IPS DF 19.7 (cell line): ENCODE data around the gene C2CD4B.

ENCODE experiments used
- DNase-seq: peaks from one replicate; pipeline ENCODE4 v3.0.0-alpha.2; 2013; ENCODE audit warnings: low read depth, low spot score

Gene C2CD4B

GRCh38 chr15:62147551-62147950 lies 17.5 kb downstream of the C2CD4B start:
- DNase-seq: no peak

GRCh38 chr15:62147149-62147548 lies 17.9 kb downstream of the C2CD4B start:
- no peak for DNase-seq

GRCh38 chr15:62145015-62145735 lies 19.9 kb downstream of the C2CD4B start:
- DNase-seq: no peak

GRCh38 chr15:62142736-62143135 lies 22.3 kb downstream of the C2CD4B start:
- no peak for DNase-seq

- no peak for DNase-seq
Measured at GRCh38 chr15:62141643-62142588, 23.2 kb downstream of the C2CD4B start.

GRCh38 chr15:62141200-62141599 lies 23.9 kb downstream of the C2CD4B start:
- no peak for DNase-seq

GRCh38 chr15:62138124-62138523 lies 27.0 kb downstream of the C2CD4B start:
- no peak for DNase-seq

- DNase-seq: no peak
Measured at GRCh38 chr15:62136911-62137865, 27.9 kb downstream of the C2CD4B start.

GRCh38 chr15:62135532-62136134 lies 29.5 kb downstream of the C2CD4B start:
- DNase-seq: no peak

GRCh38 chr15:62133141-62133540 lies 31.9 kb downstream of the C2CD4B start:
- no peak for DNase-seq

- no peak for DNase-seq
Measured at GRCh38 chr15:62128916-62129315, 36.2 kb downstream of the C2CD4B start.

GRCh38 chr15:62126364-62126763 lies 38.7 kb downstream of the C2CD4B start:
- DNase-seq: no peak

GRCh38 chr15:62125773-62126172 lies 39.3 kb downstream of the C2CD4B start:
- DNase-seq: no peak

GRCh38 chr15:62124973-62125303 lies 40.1 kb downstream of the C2CD4B start:
- DNase-seq: no peak

- no peak for DNase-seq
Measured at GRCh38 chr15:62124176-62124972, 40.7 kb downstream of the C2CD4B start.

GRCh38 chr15:62122249-62122648 lies 42.8 kb downstream of the C2CD4B start:
- DNase-seq: no peak

GRCh38 chr15:62121273-62122015 lies 43.6 kb downstream of the C2CD4B start:
- no peak for DNase-seq

GRCh38 chr15:62120776-62121175 lies 44.3 kb downstream of the C2CD4B start:
- no peak for DNase-seq

GRCh38 chr15:62119874-62120273 lies 45.2 kb downstream of the C2CD4B start:
- DNase-seq: no peak
